Activated CD8-positive, alpha-beta memory T cell treated with anti-CD3 and anti-CD28 coated beads for 24 hours (primary cell): ENCODE measurements around the gene PDE8A.

Experiments
- DNase-seq: peaks from one replicate; pipeline ENCODE4 v3.0.0-alpha.2; 2020

Gene PDE8A

GRCh38 chr15:84961114-84961452, 20.6 kb upstream of the PDE8A start:
- no peak for DNase-seq

- DNase-seq: no peak
These were observed 19.9 kb upstream of the PDE8A start for GRCh38 chr15:84961707-84962106.

DNA sequence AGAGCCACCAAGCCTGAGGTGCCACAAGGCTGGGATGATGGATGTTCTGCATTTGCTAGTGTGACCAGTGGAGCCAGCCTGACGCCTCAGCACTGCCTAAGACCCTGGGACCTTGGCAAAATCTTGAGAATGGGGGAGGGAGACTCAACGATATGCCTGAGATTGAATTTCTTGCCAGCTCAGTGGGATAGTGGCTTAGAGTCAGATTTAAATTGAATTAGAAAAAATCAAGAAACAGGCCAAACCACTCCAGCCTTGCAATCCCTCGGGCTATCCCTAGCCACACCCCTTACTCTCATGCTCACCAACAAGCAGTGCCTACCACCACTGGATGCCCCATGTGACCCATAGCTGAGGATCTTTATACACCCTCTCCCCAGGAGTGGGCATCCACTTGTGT, 18.7 kb upstream of the PDE8A start:
- DNase-seq: no peak

DNA sequence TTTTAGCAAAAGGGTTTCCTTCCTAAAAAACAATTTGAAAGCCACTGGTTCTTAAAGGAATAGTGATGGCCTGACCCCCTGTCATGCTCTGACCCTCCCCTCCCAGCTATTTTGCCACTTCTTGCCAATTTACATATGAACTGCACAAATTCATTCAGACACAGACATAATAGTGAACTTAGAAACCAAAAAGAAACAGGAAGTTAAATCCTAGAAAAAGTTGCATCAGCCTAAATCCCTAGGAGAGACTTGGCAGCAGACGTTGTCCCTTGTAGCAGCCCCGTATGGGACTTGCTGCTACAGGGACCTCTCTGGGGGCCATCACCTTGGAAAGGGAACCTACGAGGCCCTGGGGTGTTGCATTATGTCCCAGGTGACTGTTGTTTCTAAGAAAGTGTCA, 14.3 kb upstream of the PDE8A start:
- no peak for DNase-seq

GRCh38 chr15:84968301-84968700, 13.4 kb upstream of the PDE8A start:
- no peak for DNase-seq

GRCh38 chr15:84969257-84969656, 12.4 kb upstream of the PDE8A start:
- DNase-seq: no peak

GRCh38 chr15:84970843-84971242, 10.8 kb upstream of the PDE8A start:
- DNase-seq: no peak

DNA sequence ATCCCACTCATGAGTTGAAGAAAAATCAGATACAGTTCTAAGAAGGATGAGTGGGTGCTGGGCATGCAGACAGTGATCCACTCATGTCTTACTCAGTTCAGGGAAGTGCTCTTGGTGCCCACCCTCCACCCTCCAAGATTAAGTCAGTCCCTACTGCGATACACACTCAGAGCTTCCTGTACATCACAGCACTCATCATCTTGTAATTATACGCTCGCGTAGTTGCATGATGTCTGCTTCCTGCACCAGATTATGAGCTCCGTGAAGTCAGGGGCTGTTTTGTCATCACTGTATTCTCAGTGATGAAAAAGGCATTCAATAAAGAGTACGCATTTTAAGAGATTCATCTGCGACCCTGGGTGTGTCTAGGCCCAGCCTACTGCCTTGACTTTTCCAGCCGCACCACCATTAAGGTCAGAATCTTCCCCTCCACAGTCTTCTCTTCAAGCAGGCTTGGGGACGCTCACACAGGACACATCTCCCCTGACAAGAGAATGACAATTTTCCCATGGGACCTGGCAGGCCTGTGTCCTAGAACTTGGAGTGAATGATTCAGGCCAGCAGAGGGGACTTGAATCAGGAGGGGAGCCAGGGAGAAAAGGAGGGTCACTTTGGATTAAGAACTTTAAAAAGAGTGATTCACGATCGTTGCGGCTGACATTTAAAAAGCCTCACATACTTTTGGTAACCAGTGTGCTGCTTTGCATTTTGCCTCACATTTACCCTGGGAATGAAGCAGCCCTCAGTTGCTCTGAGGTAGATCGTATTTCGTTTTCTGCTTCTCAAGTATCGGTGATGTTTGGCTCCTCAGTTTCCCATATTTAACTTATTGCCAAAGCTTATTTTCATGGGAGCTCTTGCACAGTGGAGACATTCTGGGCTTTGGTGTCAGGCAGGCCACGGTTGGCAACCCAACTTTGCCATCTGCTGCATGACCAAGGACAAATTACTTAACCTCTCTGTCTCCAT, 7.9 kb upstream of the PDE8A start:
- DNase-seq: no peak

DNA sequence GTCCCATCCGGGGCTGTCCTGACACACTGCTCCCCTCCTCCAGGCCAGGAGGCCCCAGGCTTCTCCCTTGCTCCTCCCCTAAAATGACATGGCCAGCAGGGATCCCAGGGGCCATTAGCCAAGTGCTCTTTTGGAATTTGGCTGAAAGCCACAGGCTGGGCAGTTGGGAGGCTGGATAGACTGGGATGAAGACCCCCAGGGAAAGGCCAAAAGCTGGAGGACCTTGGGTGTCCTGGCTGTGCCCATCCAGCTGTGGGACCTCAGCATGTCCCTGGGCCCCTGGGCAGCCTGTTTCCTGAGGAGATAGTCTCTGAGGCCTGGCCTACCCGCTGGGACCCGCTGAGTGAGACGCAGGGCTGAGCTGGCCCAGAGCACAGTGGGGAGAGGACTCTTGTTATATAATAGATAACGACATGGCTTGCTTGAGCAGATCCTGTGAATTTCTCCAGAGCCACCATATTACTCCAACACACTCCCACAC, 5.7 kb upstream of the PDE8A start:
- DNase-seq: peak; percentile 37

GRCh38 chr15:84976746-84977345, 4.8 kb upstream of the PDE8A start:
- DNase-seq: peak; percentile 7

DNA sequence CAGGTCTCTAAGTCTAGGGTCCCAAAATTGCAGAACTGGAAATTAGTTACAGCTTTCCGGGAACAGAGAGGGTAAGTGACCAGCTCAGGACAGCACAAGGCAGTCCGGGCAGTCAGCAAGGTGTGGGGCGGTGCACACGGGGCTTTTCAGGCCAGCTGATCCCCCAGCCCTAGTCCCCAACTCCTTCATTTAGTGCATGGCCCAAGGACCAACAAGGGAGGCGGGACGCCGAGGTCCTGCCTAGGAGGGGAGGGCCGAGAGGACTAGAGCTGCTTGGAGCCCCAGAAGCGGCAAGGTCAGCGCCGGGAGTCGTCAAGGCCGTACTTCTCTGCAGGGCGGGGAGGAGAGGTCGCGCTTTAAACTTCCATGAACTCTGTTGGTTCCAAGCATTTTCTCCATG, 2.0 kb upstream of the PDE8A start:
- DNase-seq: peak; percentile 57

DNA sequence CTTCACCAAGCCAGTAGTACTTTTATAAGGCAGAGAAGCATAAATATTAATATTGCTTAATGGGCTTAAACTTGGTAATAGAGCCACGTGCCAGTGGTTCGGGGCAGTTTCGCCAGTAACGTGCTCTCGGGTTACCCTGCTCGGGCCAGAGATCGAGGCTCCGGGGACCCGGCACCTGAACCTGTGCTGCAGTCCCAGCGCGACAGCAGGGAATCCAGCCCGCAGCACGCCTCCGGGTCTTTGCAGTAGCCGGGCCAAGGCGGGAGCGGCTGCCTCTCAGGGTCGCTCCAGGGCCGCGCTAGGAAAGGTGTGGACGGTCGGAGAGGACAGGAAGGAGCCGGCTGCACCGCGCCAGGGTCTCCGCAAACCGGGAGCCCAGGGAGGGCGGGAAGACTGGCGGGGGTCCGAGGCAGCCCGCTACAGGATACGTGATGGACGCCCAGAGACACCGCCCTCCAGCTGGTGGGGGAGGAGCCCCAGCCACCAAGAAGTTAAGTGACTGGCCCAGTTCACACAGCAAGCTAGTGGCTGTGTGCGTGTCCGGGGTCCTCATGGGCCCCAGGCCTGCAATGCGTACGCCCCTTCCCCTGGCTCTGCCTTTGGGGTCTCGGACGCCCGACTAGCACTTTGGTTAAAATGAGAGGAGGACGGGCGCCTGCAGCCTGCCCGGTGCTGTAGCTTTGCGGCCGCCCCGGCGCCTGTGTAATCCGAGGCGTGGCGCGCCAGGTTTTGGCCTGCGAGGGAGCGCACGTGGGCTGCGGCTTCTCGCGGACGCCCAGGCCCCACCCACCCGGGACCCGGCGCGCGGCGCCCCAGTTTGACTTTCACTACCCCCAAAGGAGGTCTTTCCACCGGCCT, 1.2 kb upstream of the PDE8A start:
- peak; percentile 97 for DNase-seq

- DNase-seq: no peak
These were observed 474 bp upstream of the PDE8A start for GRCh38 chr15:84981054-84981710.

DNA sequence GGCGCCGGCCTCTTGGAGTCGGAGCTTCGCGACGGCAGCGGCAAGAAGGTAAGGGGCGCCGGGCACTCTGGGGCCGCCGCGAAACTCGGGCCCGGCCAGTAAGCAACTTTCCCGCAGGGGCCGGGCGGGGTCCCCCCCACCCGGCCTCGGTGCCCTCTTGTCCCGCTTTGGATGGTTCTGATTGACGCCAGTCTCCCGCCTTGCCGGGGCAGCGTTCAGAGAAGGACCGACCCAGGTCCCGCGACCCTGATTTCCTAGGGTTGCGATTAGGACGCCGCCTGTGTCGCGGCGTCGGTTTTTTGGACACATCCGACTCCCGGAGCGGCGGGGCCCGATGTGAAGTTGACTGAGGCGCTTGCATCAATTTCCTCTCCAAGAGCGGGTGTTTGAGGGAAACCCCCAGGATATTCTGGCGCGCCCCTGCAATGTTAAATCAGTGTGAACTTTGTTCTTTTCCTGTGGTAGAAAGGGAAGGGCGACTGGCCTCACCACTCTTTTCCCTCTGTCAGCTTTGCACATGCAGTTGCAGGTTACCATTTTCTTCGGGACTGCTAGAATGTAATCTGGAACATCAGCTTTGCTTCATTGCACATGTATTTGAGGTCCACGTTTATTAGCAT, 755 bp downstream of the PDE8A start:
- peak; percentile 76 for DNase-seq

- peak; percentile 7 for DNase-seq
These were observed 1.6 kb downstream of the PDE8A start for GRCh38 chr15:84983294-84983693.

DNA sequence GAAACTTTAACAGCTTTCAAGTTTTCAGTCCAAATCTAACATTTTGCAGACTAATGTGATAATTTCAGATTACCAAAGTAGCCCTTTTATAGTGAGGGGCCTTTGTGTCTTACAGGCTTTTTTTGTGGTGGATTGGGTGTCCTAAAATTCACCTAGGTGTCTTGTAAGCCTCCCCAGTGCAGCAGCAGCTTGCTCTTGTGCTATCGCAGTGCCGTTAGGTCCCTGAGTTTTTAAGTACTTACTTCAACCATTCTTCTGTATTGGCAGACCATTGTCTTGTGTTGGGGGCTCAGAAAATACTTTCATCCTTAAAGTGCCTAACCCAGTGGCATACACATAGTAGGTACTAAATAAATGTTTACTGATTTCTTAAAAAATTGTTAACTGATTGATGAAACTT, 2.1 kb downstream of the PDE8A start:
- DNase-seq: peak; percentile 49

GRCh38 chr15:84985158-84985557, 3.5 kb downstream of the PDE8A start:
- DNase-seq: no peak

DNA sequence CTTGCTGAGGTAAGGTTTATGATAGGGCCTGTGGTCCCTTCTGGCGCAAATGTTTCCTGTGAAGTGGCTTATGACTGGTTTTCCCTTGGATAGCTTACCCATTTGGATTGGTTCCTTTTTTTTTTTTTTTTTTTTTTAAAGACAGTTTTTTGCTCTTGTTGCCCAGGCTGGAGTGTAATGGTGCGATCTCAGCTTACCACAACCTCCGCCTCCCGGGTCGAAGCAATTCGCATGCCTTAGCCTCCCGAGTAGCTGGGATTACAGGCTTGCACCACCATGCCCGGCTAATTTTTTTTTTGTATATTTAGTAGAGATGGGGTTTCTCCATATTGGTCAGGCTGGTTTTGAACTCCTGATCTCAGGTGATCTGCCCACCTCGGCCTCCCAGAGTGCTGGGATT, 5.7 kb downstream of the PDE8A start:
- peak; percentile 42 for DNase-seq

DNA sequence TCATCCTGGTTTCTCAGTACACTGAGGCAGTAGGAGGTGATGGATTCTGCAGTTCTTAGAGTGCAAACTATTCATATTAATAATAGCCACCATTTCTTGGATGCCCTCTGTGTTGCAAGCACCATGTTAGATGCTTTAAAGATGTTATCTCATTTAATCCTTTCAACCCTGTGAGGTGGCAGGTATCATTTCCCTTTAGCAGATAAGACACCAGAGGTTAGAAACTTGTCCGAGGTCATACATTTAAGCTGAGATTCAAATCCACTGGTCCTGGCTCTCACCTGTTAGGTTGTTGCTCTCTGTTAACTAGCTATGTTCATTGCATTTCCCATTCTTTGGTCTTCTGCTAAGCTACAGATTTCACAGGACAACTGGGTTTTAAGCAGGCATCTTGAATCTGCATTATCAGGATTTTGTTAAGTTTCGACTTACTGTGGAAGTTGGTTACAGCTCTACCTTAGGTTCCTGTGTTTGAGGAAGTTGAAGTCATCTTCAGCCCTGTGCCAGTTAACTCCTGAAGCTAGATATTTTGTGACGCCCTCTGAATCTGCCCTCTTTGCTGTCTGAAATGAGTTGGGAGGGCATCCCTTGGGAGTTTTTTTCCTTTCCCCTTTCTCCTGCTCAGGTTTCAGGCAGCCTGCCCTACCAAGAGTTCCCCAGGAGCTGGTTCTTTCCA, 6.4 kb downstream of the PDE8A start:
- peak; percentile 43 for DNase-seq

- peak; percentile 26 for DNase-seq
These were observed 7.4 kb downstream of the PDE8A start for GRCh38 chr15:84988909-84989644.

- no peak for DNase-seq
These were observed 8.9 kb downstream of the PDE8A start for GRCh38 chr15:84990507-84990906.
